Measurements from ENCODE around the gene ZCCHC7. TPM values are rescaled to one million over a fixed set of nuclear protein-coding genes. Genes with fewer than 3 reads are reported as not detected.

Gene ZCCHC7
- total RNA-seq, 2 experiments from 2014 or later, result 76.4 to 108 TPM

DNA sequence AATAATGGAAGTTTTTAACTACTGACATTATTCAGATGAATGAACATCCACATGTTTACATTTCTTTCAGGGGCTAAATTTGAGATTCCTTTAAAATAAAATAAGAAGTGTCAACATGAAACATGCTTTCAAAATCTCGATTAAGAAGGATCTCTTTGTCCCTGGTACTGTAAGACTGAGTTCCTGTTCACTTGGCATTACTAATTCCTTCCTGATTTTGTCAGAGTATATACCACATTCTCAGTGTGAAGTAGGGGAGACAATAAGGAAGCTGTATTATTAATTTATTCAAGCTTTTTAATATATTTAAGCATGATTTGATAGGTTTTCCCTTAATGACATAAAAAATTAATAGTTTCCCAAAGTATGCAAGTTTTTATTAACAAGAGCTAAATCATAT, 220.6 kb downstream of the ZCCHC7 start:
- peaks cover 54% of the 10 kb centered on the region for H3K4me1 ChIP-seq (ENCODE audit: insufficient read depth, low read length, poor library complexity, severe bottlenecking)
- intact Hi-C loops (cut with micrococcal nuclease; ENCODE audit: unreplicated experiment), result no loop called here
- no peaks in the 10 kb centered on the region for H3K9me2 ChIP-seq (ENCODE audit: insufficient read depth, low read length)
- no TSS peak for BruUV-seq (replicated peaks)
- ChIA-PET CTCF (ENCODE audit: unreplicated experiment) (no interaction called here), POLR2A (interaction anchor here (0.6 to 2.0 kb wide), 12 partner anchors 9 to 180 kb away, joined by 3 to 8 read pairs (median 5); no protein-coding TSS in a partner anchor)
- H3K9me3 ChIP-seq (ENCODE audit: low read length), result no peaks in the 10 kb centered on the region
- H3K4me2 ChIP-seq (ENCODE audit: low read length), result no peak overlapping the region
- DNase-seq (ENCODE audit: low spot score), result no peak
- H3K27ac ChIP-seq (ENCODE audit: low read depth, low read length, poor library complexity, severe bottlenecking), result no peak overlapping the region
- no peak overlapping the region for H2AFZ ChIP-seq (ENCODE audit: low read length)
- H4K20me1 ChIP-seq (ENCODE audit: insufficient read depth, low read length), result no peaks in the 10 kb centered on the region
- no peak for TF ChIP-seq EZH2phosphoT487 (IDR thresholded peaks at IDR 0.05; ENCODE audit: borderline replicate concordance, low read depth, low read length)
- TF ChIP-seq, protein P1, sequence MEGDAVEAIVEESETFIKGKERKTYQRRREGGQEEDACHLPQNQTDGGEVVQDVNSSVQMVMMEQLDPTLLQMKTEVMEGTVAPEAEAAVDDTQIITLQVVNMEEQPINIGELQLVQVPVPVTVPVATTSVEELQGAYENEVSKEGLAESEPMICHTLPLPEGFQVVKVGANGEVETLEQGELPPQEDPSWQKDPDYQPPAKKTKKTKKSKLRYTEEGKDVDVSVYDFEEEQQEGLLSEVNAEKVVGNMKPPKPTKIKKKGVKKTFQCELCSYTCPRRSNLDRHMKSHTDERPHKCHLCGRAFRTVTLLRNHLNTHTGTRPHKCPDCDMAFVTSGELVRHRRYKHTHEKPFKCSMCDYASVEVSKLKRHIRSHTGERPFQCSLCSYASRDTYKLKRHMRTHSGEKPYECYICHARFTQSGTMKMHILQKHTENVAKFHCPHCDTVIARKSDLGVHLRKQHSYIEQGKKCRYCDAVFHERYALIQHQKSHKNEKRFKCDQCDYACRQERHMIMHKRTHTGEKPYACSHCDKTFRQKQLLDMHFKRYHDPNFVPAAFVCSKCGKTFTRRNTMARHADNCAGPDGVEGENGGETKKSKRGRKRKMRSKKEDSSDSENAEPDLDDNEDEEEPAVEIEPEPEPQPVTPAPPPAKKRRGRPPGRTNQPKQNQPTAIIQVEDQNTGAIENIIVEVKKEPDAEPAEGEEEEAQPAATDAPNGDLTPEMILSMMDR (conservative IDR thresholded peaks at IDR 0.05; ENCODE audit: low read length), result no peak
- H3K4me3 ChIP-seq (ENCODE audit: low read depth, low read length, poor library complexity, severe bottlenecking), result no peak overlapping the region
- H3K36me3 ChIP-seq (ENCODE audit: insufficient read depth, low read length), result peaks cover 36% of the 10 kb centered on the region
- peaks cover 53% of the 10 kb centered on the region; the same call in 1 of the 2 replicates for H3K79me2 ChIP-seq (ENCODE audit: insufficient read depth, low read depth, low read length)

DNA sequence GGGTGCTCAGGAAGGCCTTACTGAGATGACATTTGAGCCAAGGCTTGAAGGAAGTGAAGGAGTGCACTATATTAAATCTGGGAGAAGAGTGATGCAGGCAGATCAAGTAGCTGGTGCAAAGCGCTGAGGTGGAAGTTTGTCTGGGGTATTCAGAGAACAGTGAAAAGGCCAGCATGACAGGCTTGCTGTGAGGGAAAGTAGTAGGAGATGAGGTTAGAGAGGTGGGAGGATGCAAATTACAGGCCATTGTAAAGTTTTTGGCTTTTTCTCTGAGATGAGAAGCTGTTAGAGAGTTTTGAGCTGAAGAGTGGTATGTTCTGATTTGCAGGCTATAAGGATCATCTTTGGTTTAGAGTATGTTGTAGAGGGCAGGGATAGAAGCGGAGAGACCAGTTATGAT, 221.3 kb downstream of the ZCCHC7 start:
- intact Hi-C loops (cut with micrococcal nuclease; ENCODE audit: unreplicated experiment), result no loop called here
- Histone ChIP-seq H3K27ac (ENCODE audit: low read depth, low read length, poor library complexity, severe bottlenecking) (no peak overlapping the region), H3K9me3 (ENCODE audit: low read length) (no peaks in the 10 kb centered on the region), H3K79me2 (ENCODE audit: insufficient read depth, low read depth, low read length) (peaks cover 46% of the 10 kb centered on the region; the same call in 1 of the 2 replicates), H3K4me2 (ENCODE audit: low read length) (no peak overlapping the region), H3K9me2 (ENCODE audit: insufficient read depth, low read length) (no peaks in the 10 kb centered on the region), H3K4me3 (ENCODE audit: low read depth, low read length, poor library complexity, severe bottlenecking) (no peak overlapping the region), H2AFZ (ENCODE audit: low read length) (no peak overlapping the region), H3K36me3 (ENCODE audit: insufficient read depth, low read length) (peaks cover 36% of the 10 kb centered on the region), H4K20me1 (ENCODE audit: insufficient read depth, low read length) (no peaks in the 10 kb centered on the region), H3K4me1 (ENCODE audit: insufficient read depth, low read length, poor library complexity, severe bottlenecking) (peaks cover 46% of the 10 kb centered on the region)
- POLR2A ChIA-PET, result interaction anchor here (0.6 to 2.0 kb wide), 11 partner anchors 8 to 110 kb away, joined by 3 to 8 read pairs (median 3); no protein-coding TSS in a partner anchor
- DNase-seq (ENCODE audit: low spot score), result no peak
- TF ChIP-seq, protein P1 (conservative IDR thresholded peaks at IDR 0.05; ENCODE audit: low read length), result no peak
- no peak for TF ChIP-seq EZH2phosphoT487 (IDR thresholded peaks at IDR 0.05; ENCODE audit: borderline replicate concordance, low read depth, low read length)
- no TSS peak for BruUV-seq (replicated peaks)
- CTCF ChIA-PET (ENCODE audit: unreplicated experiment), result no interaction called here

DNA sequence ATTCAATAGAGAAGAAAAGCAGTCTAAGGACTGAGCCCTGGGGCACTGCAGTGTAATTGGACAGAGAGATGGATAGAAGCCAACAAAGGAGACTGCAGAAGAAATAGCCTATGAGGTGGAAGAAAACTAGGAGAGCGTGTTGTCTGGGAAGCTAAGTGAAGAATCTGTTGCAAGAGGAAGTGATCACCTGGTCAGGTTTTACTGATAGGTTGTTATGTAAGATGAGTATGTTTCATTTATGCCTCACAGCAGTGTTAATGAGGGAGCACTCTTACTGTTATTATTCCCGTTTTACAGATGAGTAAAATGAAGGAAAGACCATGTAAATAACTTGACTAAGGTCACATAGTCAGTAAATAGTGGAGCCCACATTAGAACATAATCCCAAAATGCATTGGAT, 222.1 kb downstream of the ZCCHC7 start:
- CTCF ChIA-PET (ENCODE audit: unreplicated experiment), result no interaction called here

More for the DNA sequence above, 222.1 kb downstream of the ZCCHC7 start:
- H3K9me2 ChIP-seq (ENCODE audit: insufficient read depth, low read length), result no peaks in the 10 kb centered on the region
- BruUV-seq (replicated peaks), result no TSS peak
- H3K27ac ChIP-seq (ENCODE audit: low read depth, low read length, poor library complexity, severe bottlenecking), result no peak overlapping the region
- peaks cover 40% of the 10 kb centered on the region for H3K4me1 ChIP-seq (ENCODE audit: insufficient read depth, low read length, poor library complexity, severe bottlenecking)
- H3K4me3 ChIP-seq (ENCODE audit: low read depth, low read length, poor library complexity, severe bottlenecking), result no peak overlapping the region
- TF ChIP-seq, protein P1 (conservative IDR thresholded peaks at IDR 0.05; ENCODE audit: low read length), result no peak
- TF ChIP-seq EZH2phosphoT487 (IDR thresholded peaks at IDR 0.05; ENCODE audit: borderline replicate concordance, low read depth, low read length), result no peak
- POLR2A ChIA-PET, result interaction anchor here (1.4 kb wide), 1 partner anchor 13 kb away, joined by 7 read pairs; no protein-coding TSS in a partner anchor
- H4K20me1 ChIP-seq (ENCODE audit: insufficient read depth, low read length), result no peaks in the 10 kb centered on the region
- no peaks in the 10 kb centered on the region for H3K9me3 ChIP-seq (ENCODE audit: low read length)
- no peak overlapping the region for H3K4me2 ChIP-seq (ENCODE audit: low read length)
- H3K79me2 ChIP-seq (ENCODE audit: insufficient read depth, low read depth, low read length), result peaks cover 43% of the 10 kb centered on the region; the same call in 1 of the 2 replicates
- H3K36me3 ChIP-seq (ENCODE audit: insufficient read depth, low read length), result peaks cover 40% of the 10 kb centered on the region
- DNase-seq (ENCODE audit: low spot score), result no peak
- no peak overlapping the region for H2AFZ ChIP-seq (ENCODE audit: low read length)
- intact Hi-C loops (cut with micrococcal nuclease; ENCODE audit: unreplicated experiment), result no loop called here

Measured in OCI-LY7 (cell line).